ENCODE measurements around the gene REELD1.

The REELD1 gene

DNA sequence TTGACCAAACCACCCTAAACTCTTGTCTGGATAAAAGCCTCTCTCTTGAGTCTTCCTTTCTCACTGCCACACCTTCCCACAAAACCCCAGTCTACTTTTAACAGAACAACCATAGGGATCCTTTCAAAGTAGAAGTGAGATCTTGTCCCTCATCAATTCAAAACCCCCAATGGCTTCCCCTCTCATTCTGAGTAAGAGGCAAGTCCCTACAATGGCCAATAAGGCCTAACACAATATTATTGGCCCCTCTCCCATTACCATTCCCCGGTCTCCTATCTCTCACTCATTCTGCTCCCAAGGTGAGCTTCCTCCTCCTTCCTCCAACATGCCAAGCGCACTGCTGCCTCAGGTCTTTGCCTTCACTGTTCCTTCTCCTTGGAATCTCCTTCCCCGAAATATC is 57.1 kb downstream of the REELD1 start:
- H3K36me3 Mint-ChIP-seq (ENCODE audit: low read depth): no peaks in the 10 kb centered on the region

DNA sequence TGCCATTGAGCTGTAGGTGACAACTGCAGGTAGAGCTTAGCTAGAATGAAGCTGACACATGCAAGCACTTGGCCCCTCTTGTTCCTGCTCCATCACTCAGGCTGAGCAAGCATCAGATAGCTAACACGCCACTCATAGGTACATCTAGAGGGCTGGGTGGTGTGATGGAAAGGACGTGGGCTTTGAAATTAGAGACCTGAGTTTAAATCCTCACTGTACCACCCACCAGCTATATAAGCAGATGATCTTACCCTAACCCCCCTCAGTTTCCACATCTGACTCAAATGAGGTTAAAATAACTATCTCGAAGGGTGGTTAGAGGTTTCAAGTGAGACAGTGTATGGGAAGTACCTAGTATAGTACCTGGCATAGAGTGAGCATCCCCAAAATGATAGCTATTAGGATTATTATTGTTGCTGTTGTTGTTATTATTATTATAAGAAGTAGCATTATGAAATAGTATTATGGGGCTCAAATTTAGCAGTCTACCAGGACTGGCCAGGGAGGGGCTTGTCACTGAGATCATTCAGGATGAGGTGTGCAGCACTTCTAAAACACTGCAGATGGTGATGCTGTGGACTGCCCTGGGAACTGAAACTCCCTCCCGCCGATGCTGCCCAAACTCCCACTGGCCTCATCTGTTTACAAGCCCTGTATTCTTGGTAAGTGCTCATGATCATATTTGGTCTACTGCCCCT is 59.0 kb downstream of the REELD1 start:
- H3K27me3 Mint-ChIP-seq (ENCODE audit: low read depth, poor library complexity): no peaks in the 10 kb centered on the region
- no peaks in the 10 kb centered on the region for H3K4me1 Mint-ChIP-seq
- H3K36me3 Mint-ChIP-seq (ENCODE audit: low read depth): no peaks in the 10 kb centered on the region
- TF ChIP-seq, protein P1, sequence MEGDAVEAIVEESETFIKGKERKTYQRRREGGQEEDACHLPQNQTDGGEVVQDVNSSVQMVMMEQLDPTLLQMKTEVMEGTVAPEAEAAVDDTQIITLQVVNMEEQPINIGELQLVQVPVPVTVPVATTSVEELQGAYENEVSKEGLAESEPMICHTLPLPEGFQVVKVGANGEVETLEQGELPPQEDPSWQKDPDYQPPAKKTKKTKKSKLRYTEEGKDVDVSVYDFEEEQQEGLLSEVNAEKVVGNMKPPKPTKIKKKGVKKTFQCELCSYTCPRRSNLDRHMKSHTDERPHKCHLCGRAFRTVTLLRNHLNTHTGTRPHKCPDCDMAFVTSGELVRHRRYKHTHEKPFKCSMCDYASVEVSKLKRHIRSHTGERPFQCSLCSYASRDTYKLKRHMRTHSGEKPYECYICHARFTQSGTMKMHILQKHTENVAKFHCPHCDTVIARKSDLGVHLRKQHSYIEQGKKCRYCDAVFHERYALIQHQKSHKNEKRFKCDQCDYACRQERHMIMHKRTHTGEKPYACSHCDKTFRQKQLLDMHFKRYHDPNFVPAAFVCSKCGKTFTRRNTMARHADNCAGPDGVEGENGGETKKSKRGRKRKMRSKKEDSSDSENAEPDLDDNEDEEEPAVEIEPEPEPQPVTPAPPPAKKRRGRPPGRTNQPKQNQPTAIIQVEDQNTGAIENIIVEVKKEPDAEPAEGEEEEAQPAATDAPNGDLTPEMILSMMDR (IDR thresholded peaks at IDR 0.05): no peak
- no peak overlapping the region for H3K27ac Mint-ChIP-seq
- H3K4me3 Mint-ChIP-seq: no peak overlapping the region
- H3K9me3 Mint-ChIP-seq: no peaks in the 10 kb centered on the region
- no peak for DNase-seq

More for the DNA sequence above, 57.1 kb downstream of the REELD1 start:
- H3K9me3 Mint-ChIP-seq: no peaks in the 10 kb centered on the region
- H3K27ac Mint-ChIP-seq: no peak overlapping the region
- TF ChIP-seq, protein P1 (IDR thresholded peaks at IDR 0.05): no peak
- H3K4me3 Mint-ChIP-seq: no peak overlapping the region
- H3K27me3 Mint-ChIP-seq (ENCODE audit: low read depth, poor library complexity): no peaks in the 10 kb centered on the region
- H3K4me1 Mint-ChIP-seq: no peaks in the 10 kb centered on the region
- DNase-seq: no peak

DNA sequence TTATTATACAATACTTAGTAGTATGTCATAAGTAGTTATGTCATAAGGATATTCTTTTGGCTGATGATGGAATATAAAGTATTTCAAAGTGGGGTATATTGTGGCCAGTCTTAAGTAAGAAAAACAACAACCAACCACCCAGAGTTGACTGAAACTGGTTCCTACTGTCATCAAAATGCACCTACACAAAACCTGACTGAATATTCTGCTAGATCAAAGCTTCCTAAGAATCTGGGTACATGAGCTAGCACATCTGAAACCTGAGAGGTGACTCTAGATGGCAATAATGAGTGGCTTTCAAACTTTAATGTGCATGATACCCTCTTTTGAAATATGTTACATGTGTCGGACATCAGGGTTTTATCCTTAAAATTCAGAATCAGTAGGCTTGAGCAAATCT is 60.4 kb downstream of the REELD1 start:
- Mint-ChIP-seq H3K4me3 (no peak overlapping the region), H3K27me3 (ENCODE audit: low read depth, poor library complexity) (no peaks in the 10 kb centered on the region), H3K36me3 (ENCODE audit: low read depth) (no peaks in the 10 kb centered on the region), H3K27ac (no peak overlapping the region), H3K4me1 (no peaks in the 10 kb centered on the region), H3K9me3 (no peaks in the 10 kb centered on the region)
- no peak for DNase-seq
- TF ChIP-seq, protein P1 (IDR thresholded peaks at IDR 0.05): no peak

DNA sequence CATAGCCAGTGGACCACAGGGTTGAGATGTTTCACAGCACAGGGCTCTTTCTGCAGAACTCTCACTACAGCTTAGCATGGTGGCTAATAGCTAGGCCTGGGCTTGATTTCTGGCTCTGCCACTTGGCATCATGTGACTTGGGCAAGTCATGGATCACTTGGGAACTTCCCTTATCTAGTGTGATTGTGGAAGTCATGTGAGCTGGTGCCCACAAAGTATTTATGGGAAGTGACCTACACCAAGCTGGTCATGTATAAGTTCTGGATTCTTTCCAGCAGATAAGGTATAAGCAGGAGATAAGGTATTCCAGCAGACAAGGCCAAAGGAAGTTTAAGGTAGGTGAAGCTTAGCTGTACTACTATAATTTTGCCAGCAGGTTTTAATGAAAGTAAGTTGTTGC is 61.0 kb downstream of the REELD1 start:
- Mint-ChIP-seq H3K27ac (no peak overlapping the region), H3K4me3 (no peak overlapping the region), H3K36me3 (ENCODE audit: low read depth) (no peaks in the 10 kb centered on the region), H3K4me1 (no peaks in the 10 kb centered on the region), H3K27me3 (ENCODE audit: low read depth, poor library complexity) (no peaks in the 10 kb centered on the region), H3K9me3 (no peaks in the 10 kb centered on the region)
- no peak for DNase-seq
- TF ChIP-seq, protein P1 (IDR thresholded peaks at IDR 0.05): no peak

DNA sequence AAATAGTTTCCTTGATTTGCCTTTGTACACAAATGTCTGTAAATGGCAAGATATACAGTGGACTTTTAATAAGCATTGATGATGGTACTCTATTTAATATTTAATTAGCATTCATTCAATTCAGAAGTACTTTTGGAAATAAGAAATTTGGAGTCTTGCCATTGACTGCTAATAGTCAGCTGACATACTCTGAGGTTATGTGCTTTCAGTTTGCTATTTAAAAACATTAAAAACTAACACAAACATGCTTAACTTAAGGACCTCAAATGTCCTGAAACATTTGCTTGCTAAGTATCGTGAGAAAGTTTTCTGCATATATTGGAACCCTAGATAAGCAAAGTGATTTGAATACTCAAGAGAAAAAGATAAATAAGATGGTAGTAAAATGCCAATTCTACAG is 64.6 kb downstream of the REELD1 start:
- Mint-ChIP-seq H3K4me3 (no peak overlapping the region), H3K9me3 (no peaks in the 10 kb centered on the region), H3K36me3 (ENCODE audit: low read depth) (no peaks in the 10 kb centered on the region), H3K27ac (no peak overlapping the region), H3K4me1 (no peaks in the 10 kb centered on the region), H3K27me3 (ENCODE audit: low read depth, poor library complexity) (no peaks in the 10 kb centered on the region)
- TF ChIP-seq, protein P1 (IDR thresholded peaks at IDR 0.05): no peak
- DNase-seq: no peak
